ENCODE measurements around the gene PNKD.

Gene PNKD

GRCh38 chr2:218269900-218270720 is at the start of gene PNKD, which contains the start of gene AAMP:
Gene PNKD, plus strand, starts transcription at chr2:218270519. Its CDS starts 17 bp downstream, at chr2:218270536.
Gene AAMP, minus strand, starts transcription at chr2:218270137. Its CDS starts 51 bp downstream, at chr2:218270086.
- DNase-seq (peak; percentile 100), ATAC-seq (peak; percentile 95)

GRCh38 chr2:218221000-218221399 is 49.3 kb upstream of the PNKD start:
- DNase-seq, result no peak
- ATAC-seq, result no peak

- ATAC-seq, result peak; percentile 73
- DNase-seq, result no peak
These were observed 47.3 kb upstream of the PNKD start for GRCh38 chr2:218223046-218223445.

GRCh38 chr2:218224186-218224585 is 46.1 kb upstream of the PNKD start:
- ATAC-seq (no peak), DNase-seq (no peak)

- DNase-seq (no peak), ATAC-seq (no peak)
These were observed 43.4 kb upstream of the PNKD start for GRCh38 chr2:218226903-218227302.

GRCh38 chr2:218228366-218229090 is 41.8 kb upstream of the PNKD start:
- ATAC-seq (no peak), DNase-seq (no peak)

GRCh38 chr2:218229239-218229638 is 41.1 kb upstream of the PNKD start:
- DNase-seq, result peak; percentile 27
- peak; percentile 87 for ATAC-seq

GRCh38 chr2:218229851-218230250 is 40.5 kb upstream of the PNKD start:
- ATAC-seq (no peak), DNase-seq (peak; percentile 26)

GRCh38 chr2:218230882-218231281 is 39.4 kb upstream of the PNKD start:
- ATAC-seq (peak; percentile 92), DNase-seq (peak; percentile 29)

- ATAC-seq (no peak), DNase-seq (no peak)
These were observed 36.8 kb upstream of the PNKD start for GRCh38 chr2:218233543-218233942.

GRCh38 chr2:218234521-218234920 is 35.8 kb upstream of the PNKD start:
- DNase-seq (no peak), ATAC-seq (no peak)

GRCh38 chr2:218235017-218235416 is 35.3 kb upstream of the PNKD start:
- ATAC-seq (no peak), DNase-seq (no peak)

GRCh38 chr2:218236829-218237228 is 33.5 kb upstream of the PNKD start:
- ATAC-seq, result no peak
- no peak for DNase-seq

- DNase-seq, result no peak
- ATAC-seq, result no peak
These were observed 31.4 kb upstream of the PNKD start for GRCh38 chr2:218238887-218239286.

- no peak for ATAC-seq
- no peak for DNase-seq
These were observed 26.1 kb upstream of the PNKD start for GRCh38 chr2:218244204-218244603.

- ATAC-seq (no peak), DNase-seq (no peak)
These were observed 25.7 kb upstream of the PNKD start for GRCh38 chr2:218244665-218245064.

GRCh38 chr2:218245214-218245613 is 25.1 kb upstream of the PNKD start:
- ATAC-seq (peak; percentile 91), DNase-seq (peak; percentile 28)

- no peak for ATAC-seq
- no peak for DNase-seq
These were observed 20.6 kb upstream of the PNKD start for GRCh38 chr2:218249691-218250090.

- DNase-seq, result no peak
- peak; percentile 23 for ATAC-seq
These were observed 17.6 kb upstream of the PNKD start for GRCh38 chr2:218252509-218253231.

GRCh38 chr2:218253232-218253625 is 17.1 kb upstream of the PNKD start:
- no peak for ATAC-seq
- DNase-seq, result no peak

- peak; percentile 35 for ATAC-seq
These were observed 14.9 kb upstream of the PNKD start for GRCh38 chr2:218255446-218255845.

GRCh38 chr2:218256612-218257350 is 13.5 kb upstream of the PNKD start:
- no peak for ATAC-seq
- no peak for DNase-seq

More at GRCh38 chr2:218255446-218255845, 14.9 kb upstream of the PNKD start:
- no peak for DNase-seq

Measured in stimulated activated naive CD8-positive, alpha-beta T cell treated with anti-CD3 and anti-CD28 coated beads, Interleukin-15, Interleukin-2, amounts not matched to agents 100 U/mL and 50 U/mL, for 24 hours (primary cell).